A549 (cell line): Measurements from ENCODE around the gene GLS. TPM values are rescaled to one million over a fixed set of nuclear protein-coding genes. Genes with fewer than 3 reads are reported as not detected.
A peak's percentile ranks its signal among the peaks of the same experiment; 100 is the strongest.

ENCODE experiments used
- ATAC-seq, 2 experiments: fragments of 200-7000 bp in 1 of 2; fragments of >200 bp in 1 of 2; cut with Nextera tagmentation in 1 of 2; cut with Tn5 transposase in 1 of 2; 3 replicates each; pipeline versions ENCODE4 v1.8.0 to v1.9.1; 2018 to 2020; ENCODE audit warnings: mild to moderate bottlenecking in 1 of 2, moderate library complexity in 1 of 2
- CTCF ChIA-PET: fragments of 300-600 bp; sonication (Branson Sonifier 250); formaldehyde crosslinking; extraction: SDS; loops from one replicate; lab custom pipeline; 2021; ENCODE audit warnings: antibody characterized with exemption, inconsistent platforms; lab: Yijun Ruan, JAX
- POLR2A ChIA-PET: fragments of 350-600 bp; formaldehyde crosslinking; extraction: SDS; loops from one replicate; lab custom pipeline; 2021; ENCODE audit warnings: antibody characterized with exemption, inconsistent platforms; lab: Yijun Ruan, JAX
- DNase-seq, 2 experiments: peaks; one replicate each; pipeline versions ENCODE4 v3.0.0 to v3.0.0-alpha.2; 2011 to 2016; ENCODE audit warnings: low read depth in 1 of 2, low spot score in 1 of 2
- FAIRE-seq: peaks from 2 replicates; lab custom pipeline; 2011; peaks lifted over from hg19 to GRCh38; lab: Jason Lieb, UNC
- H3K27ac ChIP-seq, 2 experiments: fragments of >200 bp; sonication (Bioruptor Twin); formaldehyde crosslinking; 3 replicates each; pipeline ENCODE4 v1.5.1; 2016 to 2017
- H3K4me1 ChIP-seq: fragments of >200 bp; sonication (Bioruptor Twin); formaldehyde crosslinking; 3 replicates; pipeline ENCODE4 v1.6.1; 2016
- H3K4me2 ChIP-seq: fragments of >200 bp; sonication (Bioruptor Twin); formaldehyde crosslinking; 3 replicates; pipeline ENCODE4 v1.6.1; 2016
- H3K4me3 ChIP-seq: fragments of >200 bp; sonication (Bioruptor Twin); formaldehyde crosslinking; 3 replicates; pipeline ENCODE4 v1.5.1; 2016
- H3K9me3 ChIP-seq: fragments of >200 bp; sonication (Bioruptor Twin); formaldehyde crosslinking; 3 replicates; pipeline ENCODE4 v1.6.1; 2016
- BHLHE40 ChIP-seq: IDR thresholded peaks from 2 replicates; pipeline ENCODE4 v1.6.1; 2012; ENCODE audit warnings: low read depth, low read length, inconsistent platforms
- CBX8 ChIP-seq: fragments of 200-600 bp; sonication (generic); IDR thresholded peaks from 2 replicates; pipeline ENCODE4 v1.6.1; 2016
- CHD2 ChIP-seq: fragments of 150-350 bp; IDR thresholded peaks from 2 replicates; pipeline ENCODE4 v1.6.1; 2014; ENCODE audit warnings: low read length; ENCODE audit not compliant: partially characterized antibody
- EHF ChIP-seq: fragments of 250-450 bp; sonication (Bioruptor Pico); IDR thresholded peaks from 2 replicates; pipeline ENCODE4 v1.5.0; 2020; ENCODE audit warnings: mild to moderate bottlenecking
- ELK1 ChIP-seq: fragments of 150-350 bp; IDR thresholded peaks from 2 replicates; pipeline ENCODE4 v1.6.1; 2014; ENCODE audit warnings: low read depth, mild to moderate bottlenecking, low read length
- HES2 ChIP-seq: fragments of >200 bp; sonication (Bioruptor Twin); formaldehyde crosslinking; IDR thresholded peaks from 2 replicates; pipeline ENCODE4 v1.6.1; 2016
- HOXA7 ChIP-seq: fragments of 250-450 bp; sonication (Bioruptor Pico); IDR thresholded peaks from 2 replicates; pipeline ENCODE4 v1.5.0; 2020; ENCODE audit warnings: mild to moderate bottlenecking, moderate library complexity
- HOXB13 ChIP-seq: fragments of 250-450 bp; sonication (Bioruptor Pico); IDR thresholded peaks from 2 replicates; pipeline ENCODE4 v1.5.0; 2020; ENCODE audit warnings: low read depth, mild to moderate bottlenecking, moderate library complexity
- JUNB ChIP-seq: fragments of >200 bp; sonication (Bioruptor Twin); formaldehyde crosslinking; IDR thresholded peaks from 2 replicates; pipeline ENCODE4 v1.6.1; 2016
- MAFK ChIP-seq: fragments of 450-650 bp; IDR thresholded peaks from 2 replicates; pipeline ENCODE4 v1.6.1; 2014; ENCODE audit not compliant: partially characterized antibody
- NPAS2 ChIP-seq: fragments of 250-450 bp; sonication (Bioruptor Pico); IDR thresholded peaks from 2 replicates; pipeline ENCODE4 v1.8.0; 2022; ENCODE audit warnings: mild to moderate bottlenecking, moderate library complexity, borderline replicate concordance
- PHF8 ChIP-seq: fragments of 200-600 bp; sonication (generic); IDR thresholded peaks from 2 replicates; pipeline ENCODE4 v1.6.1; 2016; ENCODE audit warnings: low read depth, mild to moderate bottlenecking, antibody characterized with exemption, moderate library complexity, borderline replicate concordance
- POLR2A ChIP-seq: IDR thresholded peaks from 2 replicates; pipeline ENCODE4 v1.6.1; 2012; ENCODE audit warnings: mild to moderate bottlenecking, low read length
- POLR2AphosphoS2 ChIP-seq: conservative IDR thresholded peaks from 2 replicates; pipeline ENCODE4 v1.6.1; 2012; ENCODE audit warnings: low read length, improper control_type of control experiment, inconsistent platforms
- RAD21 ChIP-seq, 2 experiments: fragments of >200 bp in 1 of 2; sonication (Bioruptor Twin) in 1 of 2; formaldehyde crosslinking in 1 of 2; IDR thresholded peaks in 1 of 2; conservative IDR thresholded peaks in 1 of 2; 2 replicates in 1 of 2; 3 replicates in 1 of 2; pipeline ENCODE4 v1.6.1; 2012 to 2018; ENCODE audit warnings: inconsistent platforms in 1 of 2
- REST ChIP-seq: fragments of 200-600 bp; sonication (generic); IDR thresholded peaks from 2 replicates; pipeline ENCODE4 v1.6.1; 2016; ENCODE audit warnings: antibody characterized with exemption, mild to moderate bottlenecking, moderate library complexity
- RNF2 ChIP-seq: fragments of 200-600 bp; sonication (generic); IDR thresholded peaks from 2 replicates; pipeline ENCODE4 v1.6.1; 2016; ENCODE audit warnings: low read depth, mild to moderate bottlenecking, antibody characterized with exemption, moderate library complexity, borderline replicate concordance
- SMC3 ChIP-seq: fragments of >200 bp; sonication (Bioruptor Twin); formaldehyde crosslinking; IDR thresholded peaks from 3 replicates; pipeline ENCODE4 v1.6.1; 2018; ENCODE audit warnings: inconsistent platforms
- ZFP36 ChIP-seq: fragments of 450-650 bp; IDR thresholded peaks from 2 replicates; pipeline ENCODE4 v1.6.1; 2014; ENCODE audit warnings: borderline replicate concordance; ENCODE audit not compliant: partially characterized antibody
- ZNF302 ChIP-seq: fragments of 250-450 bp; sonication (Bioruptor Pico); IDR thresholded peaks from 2 replicates; pipeline ENCODE4 v1.9.0; 2021; ENCODE audit warnings: inconsistent platforms, mild to moderate bottlenecking, moderate library complexity
- ZSCAN20 ChIP-seq: fragments of 250-450 bp; sonication (Bioruptor Pico); IDR thresholded peaks from 2 replicates; pipeline ENCODE4 v1.8.0; 2022; ENCODE audit warnings: mild to moderate bottlenecking, moderate library complexity
- WGBS: methylation state at CpG from one replicate; pipeline ENCODE4 v1.1.6; 2017; ENCODE audit errors: missing lambda C conversion rate; 5-methylcytosine and 5-hydroxymethylcytosine counted together
- polyA plus RNA-seq, 4 experiments: library from polyadenylated mRNA; depleted of rRNA in 3 of 4; stranded (reverse); fragments of >200 nt; fragmentation: RNase III in 1 of 4; extraction: RNeasy Plus Mini Kit Qiagen cat#74134 plus additional on column Dnase treatment in 1 of 4; gene quantifications; 2 replicates in 3 of 4; 3 replicates in 1 of 4; pipeline ENCODE4 v1.2.3, GENCODE V29; 2011 to 2017
- TF ChIP-seq, protein P1 (sequence below): fragments of >200 bp; sonication (Bioruptor Twin); formaldehyde crosslinking; IDR thresholded peaks from 3 replicates; pipeline ENCODE4 v1.5.1; 2016

The GLS gene
- polyA plus RNA-seq, 2 of the 4 experiments (the other 2 are of a cell fraction): 269 to 321 TPM

DNA sequence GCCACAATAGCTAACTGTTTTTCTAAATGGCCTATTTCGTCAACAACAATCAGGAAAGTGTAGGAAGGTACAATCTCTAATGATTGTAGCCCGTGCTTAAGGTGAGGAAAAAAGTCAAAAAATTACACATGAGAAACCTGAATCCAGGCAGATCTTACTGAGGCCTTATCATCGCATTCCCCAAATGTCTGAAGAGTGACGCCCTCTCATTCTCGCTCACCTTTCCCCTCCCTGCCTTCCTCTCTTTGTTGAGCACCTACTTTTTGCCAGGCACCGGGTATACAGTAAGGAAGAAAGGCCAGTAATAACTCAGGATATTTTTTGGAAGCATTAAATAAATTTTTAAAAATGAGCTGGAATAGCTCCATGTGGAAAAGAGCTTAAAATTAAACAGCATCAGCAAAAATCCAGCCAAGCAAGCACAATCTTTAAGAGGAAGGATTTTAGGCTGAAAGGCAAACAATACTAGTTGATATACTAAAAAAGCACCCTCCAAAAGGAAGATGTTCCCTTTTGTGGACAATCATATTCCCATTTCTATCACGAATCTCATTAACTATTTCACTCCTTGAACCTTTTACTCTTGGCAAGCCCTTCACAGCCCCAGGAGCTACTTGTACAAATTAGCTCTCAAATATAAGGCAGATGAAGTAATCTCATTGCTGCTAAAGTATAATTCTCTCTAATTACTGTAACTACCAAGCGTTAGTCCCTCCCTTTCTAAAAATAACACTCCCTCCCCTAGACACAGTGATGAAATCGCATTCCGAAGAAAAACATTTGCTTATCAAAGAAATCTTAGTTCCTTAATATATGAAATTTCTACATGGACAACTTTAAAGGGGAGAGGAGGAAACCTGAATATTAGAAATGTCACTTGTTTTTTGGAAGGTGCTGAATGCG, 93.4 kb downstream of the GLS start:
- ATAC-seq (no peak), FAIRE-seq (no peak), DNase-seq (no peak)
- POLR2A ChIA-PET: no interaction called here
- TF ChIP-seq JUNB (no peak), MAFK (peak; percentile 70)
- no peaks in the 10 kb centered on the region for H3K9me3 ChIP-seq
- H3K4me1 ChIP-seq: no peaks in the 10 kb centered on the region
- no peak overlapping the region for H3K4me2 ChIP-seq
- WGBS: 92% methylated on average over 11 of the region's 11 CpGs
- no peak overlapping the region for H3K4me3 ChIP-seq
- CTCF ChIA-PET: interaction anchor here (0.6 to 1.7 kb wide), 3 partner anchors 22 to 78 kb away, joined by 3 to 4 read pairs (median 4); no protein-coding TSS in a partner anchor
- no peak overlapping the region for H3K27ac ChIP-seq

DNA sequence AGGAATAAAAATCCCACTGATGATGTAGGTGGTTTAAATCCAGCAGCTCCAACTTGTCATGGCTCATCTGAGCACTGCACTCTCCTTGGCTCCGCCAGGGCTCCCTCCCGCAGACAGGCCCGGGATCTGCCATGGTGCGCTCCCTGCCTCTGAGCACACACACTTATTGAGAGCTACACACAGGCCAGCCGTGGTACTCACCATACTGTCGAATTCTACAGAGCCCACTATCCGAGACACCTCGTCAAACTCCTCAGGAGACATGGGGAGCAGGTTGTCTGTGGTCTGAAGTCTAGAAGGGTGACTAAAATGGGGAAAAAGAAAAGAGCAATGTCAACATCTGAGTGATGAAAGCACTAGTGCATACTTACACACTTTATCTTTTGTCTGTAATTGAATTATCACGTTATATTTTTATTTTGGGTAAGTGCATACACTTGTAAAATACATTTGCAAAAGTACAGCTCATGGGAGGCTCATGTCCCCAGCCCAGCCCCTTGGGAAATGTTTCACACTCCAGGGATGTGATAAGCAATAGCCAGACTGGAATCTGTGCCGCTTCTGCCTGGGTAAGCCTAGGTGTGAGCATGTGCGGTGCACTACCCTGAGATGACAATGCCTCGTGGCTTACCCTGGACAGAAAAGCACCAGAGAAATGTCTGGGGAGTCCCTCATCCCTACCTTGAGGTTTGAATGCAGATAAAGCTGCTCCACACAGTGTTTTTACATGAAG, 94.2 kb downstream of the GLS start:
- H3K4me3 ChIP-seq: no peak overlapping the region
- TF ChIP-seq POLR2A (no peak), POLR2AphosphoS2 (0 out of 2 replicates have a peak, but pooled peaks have one; percentile 40), EHF (CRISPR knock-in tag) (no peak), ZSCAN20 (CRISPR knock-in tag) (no peak)
- H3K4me1 ChIP-seq: no peaks in the 10 kb centered on the region
- no peaks in the 10 kb centered on the region for H3K9me3 ChIP-seq
- FAIRE-seq (no peak), ATAC-seq (peak in 1 of 2 experiments; percentile 29; a peak in 2 of 6 replicates), DNase-seq (no peak)
- 86% methylated on average over 12 of the region's 12 CpGs for WGBS
- no peak overlapping the region for H3K4me2 ChIP-seq
- POLR2A ChIA-PET: interaction anchor here (1.0 kb wide), 1 partner anchor 11 kb away, joined by 3 read pairs; no protein-coding TSS in a partner anchor
- H3K27ac ChIP-seq: no peak overlapping the region
- CTCF ChIA-PET: interaction anchor here (1.2 to 1.7 kb wide), 2 partner anchors 21 to 77 kb away, joined by 4 read pairs; no protein-coding TSS in a partner anchor

DNA sequence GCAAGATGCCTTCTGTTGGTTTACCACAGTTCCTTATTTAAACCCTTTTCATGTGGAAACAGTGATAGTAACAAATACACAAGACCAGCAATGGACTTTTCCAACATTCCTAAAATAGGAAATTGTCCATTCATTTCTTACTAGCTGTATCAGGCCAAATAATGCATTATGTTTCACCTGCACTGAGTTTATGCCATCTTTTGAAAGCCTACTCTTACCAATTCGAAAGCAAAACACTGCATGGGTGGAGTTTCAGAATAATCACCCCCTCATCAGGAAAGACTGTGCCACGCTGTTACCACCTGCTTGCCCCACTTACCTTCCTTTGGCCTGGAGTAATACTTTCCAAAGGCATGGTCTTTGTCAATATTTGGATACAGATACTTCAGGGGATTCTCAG, 95.9 kb downstream of the GLS start:
- H3K4me1 ChIP-seq: 0 out of 3 replicates have a peak, but pooled peaks cover 3% of the 10 kb centered on the region
- H3K4me2 ChIP-seq: no peak overlapping the region
- ATAC-seq (no peak), FAIRE-seq (no peak), DNase-seq (no peak)
- no peak overlapping the region for H3K27ac ChIP-seq
- no peak for TF ChIP-seq RNF2
- no peak for TF ChIP-seq HOXB13 (CRISPR knock-in tag)
- no peak for TF ChIP-seq ZFP36
- no peak for TF ChIP-seq PHF8
- TF ChIP-seq BHLHE40: no peak
- no peak for TF ChIP-seq CHD2
- no peak for TF ChIP-seq HES2
- TF ChIP-seq ELK1: no peak
- TF ChIP-seq REST: no peak
- TF ChIP-seq, protein P1, sequence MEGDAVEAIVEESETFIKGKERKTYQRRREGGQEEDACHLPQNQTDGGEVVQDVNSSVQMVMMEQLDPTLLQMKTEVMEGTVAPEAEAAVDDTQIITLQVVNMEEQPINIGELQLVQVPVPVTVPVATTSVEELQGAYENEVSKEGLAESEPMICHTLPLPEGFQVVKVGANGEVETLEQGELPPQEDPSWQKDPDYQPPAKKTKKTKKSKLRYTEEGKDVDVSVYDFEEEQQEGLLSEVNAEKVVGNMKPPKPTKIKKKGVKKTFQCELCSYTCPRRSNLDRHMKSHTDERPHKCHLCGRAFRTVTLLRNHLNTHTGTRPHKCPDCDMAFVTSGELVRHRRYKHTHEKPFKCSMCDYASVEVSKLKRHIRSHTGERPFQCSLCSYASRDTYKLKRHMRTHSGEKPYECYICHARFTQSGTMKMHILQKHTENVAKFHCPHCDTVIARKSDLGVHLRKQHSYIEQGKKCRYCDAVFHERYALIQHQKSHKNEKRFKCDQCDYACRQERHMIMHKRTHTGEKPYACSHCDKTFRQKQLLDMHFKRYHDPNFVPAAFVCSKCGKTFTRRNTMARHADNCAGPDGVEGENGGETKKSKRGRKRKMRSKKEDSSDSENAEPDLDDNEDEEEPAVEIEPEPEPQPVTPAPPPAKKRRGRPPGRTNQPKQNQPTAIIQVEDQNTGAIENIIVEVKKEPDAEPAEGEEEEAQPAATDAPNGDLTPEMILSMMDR: no peak
- no peak for TF ChIP-seq RAD21 (conservative IDR thresholded peaks at IDR 0.05 in 1 of 2, IDR thresholded peaks at IDR 0.05 in 1 of 2)
- TF ChIP-seq ZSCAN20 (CRISPR knock-in tag): no peak
- TF ChIP-seq NPAS2 (CRISPR knock-in tag): no peak
- no peak for TF ChIP-seq HOXA7
- TF ChIP-seq ZNF302 (CRISPR knock-in tag): no peak
- TF ChIP-seq SMC3: no peak
- TF ChIP-seq CBX8: no peak
- CTCF ChIA-PET: interaction anchor here (1.7 kb wide), 1 partner anchor 195 kb away, joined by 6 read pairs; no protein-coding TSS in a partner anchor
- no peak overlapping the region for H3K4me3 ChIP-seq
- 90% methylated on average over 2 of the region's 2 CpGs for WGBS
- POLR2A ChIA-PET: no interaction called here
- no peaks in the 10 kb centered on the region for H3K9me3 ChIP-seq
